ENCODE data around the gene GIGYF2. TPM values are rescaled to one million over a fixed set of nuclear protein-coding genes. Genes with fewer than 3 reads are reported as not detected.

GIGYF2 gene
- total RNA-seq, 1 donor from 2014 or later: 61.1 TPM

GRCh38 chr2:232883116-232883721, 186.1 kb downstream of the GIGYF2 start:
- TF ChIP-seq CTCF (IDR thresholded peaks at IDR 0.05; ENCODE audit: unreplicated experiment): no peak
- Mint-ChIP-seq H3K27me3 (ENCODE audit: unreplicated experiment) (peaks cover 4% of the 10 kb centered on the region), H3K4me3 (ENCODE audit: unreplicated experiment) (no peak overlapping the region), H3K27ac (ENCODE audit: unreplicated experiment) (no peak overlapping the region), H3K36me3 (ENCODE audit: low read depth, unreplicated experiment) (no peaks in the 10 kb centered on the region), H3K9me3 (ENCODE audit: unreplicated experiment) (no peaks in the 10 kb centered on the region), H3K4me1 (ENCODE audit: unreplicated experiment) (peaks cover 3% of the 10 kb centered on the region)
- no peak for DNase-seq (ENCODE audit: low spot score)

- Mint-ChIP-seq H3K27ac (ENCODE audit: unreplicated experiment) (no peak overlapping the region), H3K4me3 (ENCODE audit: unreplicated experiment) (no peak overlapping the region), H3K36me3 (ENCODE audit: low read depth, unreplicated experiment) (no peaks in the 10 kb centered on the region), H3K4me1 (ENCODE audit: unreplicated experiment) (no peaks in the 10 kb centered on the region), H3K27me3 (ENCODE audit: unreplicated experiment) (peaks cover 3% of the 10 kb centered on the region), H3K9me3 (ENCODE audit: unreplicated experiment) (no peaks in the 10 kb centered on the region)
- DNase-seq (ENCODE audit: low spot score): no peak
- TF ChIP-seq CTCF (IDR thresholded peaks at IDR 0.05; ENCODE audit: unreplicated experiment): no peak
Observed at GRCh38 chr2:232884001-232884421, 186.9 kb downstream of the GIGYF2 start.

GRCh38 chr2:232884549-232885263, 187.6 kb downstream of the GIGYF2 start:
- H3K4me3 Mint-ChIP-seq (ENCODE audit: unreplicated experiment): no peak overlapping the region
- H3K9me3 Mint-ChIP-seq (ENCODE audit: unreplicated experiment): no peaks in the 10 kb centered on the region
- H3K27ac Mint-ChIP-seq (ENCODE audit: unreplicated experiment): no peak overlapping the region
- no peak for DNase-seq (ENCODE audit: low spot score)
- no peak for TF ChIP-seq CTCF (IDR thresholded peaks at IDR 0.05; ENCODE audit: unreplicated experiment)
- H3K4me1 Mint-ChIP-seq (ENCODE audit: unreplicated experiment): no peaks in the 10 kb centered on the region
- H3K27me3 Mint-ChIP-seq (ENCODE audit: unreplicated experiment): peaks cover 6% of the 10 kb centered on the region
- H3K36me3 Mint-ChIP-seq (ENCODE audit: low read depth, unreplicated experiment): no peaks in the 10 kb centered on the region

GRCh38 chr2:232885264-232885961, 188.3 kb downstream of the GIGYF2 start:
- H3K9me3 Mint-ChIP-seq (ENCODE audit: unreplicated experiment): no peaks in the 10 kb centered on the region
- no peak overlapping the region for H3K4me3 Mint-ChIP-seq (ENCODE audit: unreplicated experiment)
- DNase-seq (ENCODE audit: low spot score): no peak
- peaks cover 7% of the 10 kb centered on the region for H3K27me3 Mint-ChIP-seq (ENCODE audit: unreplicated experiment)
- H3K4me1 Mint-ChIP-seq (ENCODE audit: unreplicated experiment): peaks cover 2% of the 10 kb centered on the region
- no peak overlapping the region for H3K27ac Mint-ChIP-seq (ENCODE audit: unreplicated experiment)
- TF ChIP-seq CTCF (IDR thresholded peaks at IDR 0.05; ENCODE audit: unreplicated experiment): no peak
- no peaks in the 10 kb centered on the region for H3K36me3 Mint-ChIP-seq (ENCODE audit: low read depth, unreplicated experiment)

GRCh38 chr2:232886176-232886575, 189.0 kb downstream of the GIGYF2 start:
- DNase-seq (ENCODE audit: low spot score): no peak
- Mint-ChIP-seq H3K27me3 (ENCODE audit: unreplicated experiment) (peaks cover 8% of the 10 kb centered on the region), H3K27ac (ENCODE audit: unreplicated experiment) (no peak overlapping the region), H3K4me1 (ENCODE audit: unreplicated experiment) (peaks cover 10% of the 10 kb centered on the region), H3K9me3 (ENCODE audit: unreplicated experiment) (no peaks in the 10 kb centered on the region), H3K36me3 (ENCODE audit: low read depth, unreplicated experiment) (no peaks in the 10 kb centered on the region), H3K4me3 (ENCODE audit: unreplicated experiment) (peak overlapping the region; percentile 2)
- no peak for TF ChIP-seq CTCF (IDR thresholded peaks at IDR 0.05; ENCODE audit: unreplicated experiment)
